Kidney (tissue), 14 donors: Measurements from ENCODE around the gene GTF2IRD1. TPM values are rescaled to one million over a fixed set of nuclear protein-coding genes. Genes with fewer than 3 reads are reported as not detected.

Experiments
- DNase-seq, 5 donors: peaks; one replicate each; pipeline ENCODE4 v3.0.0-alpha.2; 2013 to 2020
- FAIRE-seq: peaks from 2 replicates; lab custom pipeline; 2012; peaks lifted over from hg19 to GRCh38; lab: Jason Lieb, UNC
- H3K27ac ChIP-seq, 2 donors: one replicate each; pipeline ENCODE4 v1.7.0; 2013; ENCODE audit warnings: low read depth in 2 of 2, low read length in 2 of 2, inconsistent platforms in 1 of 2
- H3K27me3 ChIP-seq: one replicate; pipeline ENCODE4 v1.7.1; 2013; ENCODE audit warnings: low read length, inconsistent platforms; ENCODE audit not compliant: control insufficient read depth, insufficient read depth
- H3K36me3 ChIP-seq, 3 donors: one replicate each; pipeline versions ENCODE4 v1.7.0 to v1.7.1; 2013; ENCODE audit warnings: low read length in 3 of 3, control low read depth in 1 of 3, inconsistent platforms in 1 of 3; ENCODE audit not compliant: insufficient read depth in 3 of 3, control insufficient read depth in 2 of 3
- H3K4me1 ChIP-seq, 3 donors: one replicate each; pipeline versions ENCODE4 v1.7.0 to v1.7.1; 2013; ENCODE audit warnings: low read length in 3 of 3, inconsistent platforms in 1 of 3, low read depth in 1 of 3; ENCODE audit not compliant: control insufficient read depth in 2 of 3, insufficient read depth in 2 of 3
- H3K4me3 ChIP-seq, 3 donors: one replicate each; pipeline versions ENCODE4 v1.7.0 to v1.8.1; 2013; ENCODE audit warnings: low read length in 3 of 3, control low read depth in 1 of 3, inconsistent platforms in 1 of 3
- H3K9ac ChIP-seq, 3 donors: one replicate each; pipeline versions ENCODE4 v1.7.0 to v1.7.1; 2013; ENCODE audit warnings: low read length in 3 of 3, control low read depth in 1 of 3, inconsistent platforms in 1 of 3
- H3K9me3 ChIP-seq, 3 donors: one replicate each; pipeline versions ENCODE4 v1.7.0 to v1.7.1; 2013; ENCODE audit warnings: low read length in 3 of 3, control low read depth in 1 of 3, inconsistent platforms in 1 of 3; ENCODE audit not compliant: control insufficient read depth in 2 of 3, insufficient read depth in 1 of 3
- CTCF ChIP-seq: IDR thresholded peaks from 3 replicates; pipeline ENCODE4 v1.5.1; 2012; ENCODE audit warnings: mild to moderate bottlenecking, moderate library complexity, borderline replicate concordance; ENCODE audit not compliant: insufficient read depth; ENCODE audit errors: extremely low read depth
- intact Hi-C: fragments of 100-400 bp; cut with DNase I; formaldehyde crosslinking; loops from one replicate; pipeline ENCODE4 v1.11.1; 2022
- polyA plus RNA-seq: library from polyadenylated mRNA; stranded (reverse); fragments of 350-450 nt; fragmentation: Illumina TruSeq; extraction: RNeasy Lipid Tissue Mini Kit (QIAGEN cat#74804); gene quantifications from one replicate; pipeline ENCODE4 v1.2.3, GENCODE V29; 2014; ENCODE audit warnings: low read depth, low replicate concordance; ENCODE audit not compliant: insufficient read depth
- total RNA-seq: library from RNA; stranded (reverse); fragmentation: NEBNext Ultra II Directional; extraction: Animal tissue kit (Norgen Biotek cat#: 25700); gene quantifications from one replicate; pipeline ENCODE4 v1.2.1, GENCODE V29; 2021
- donor health status: control.
- donor health status: control.
- donor health status: control.
- donor health status: control.
- donor health status: control.
- donor health status: DM: yes; HTN: yes; CAD: no.
- donor health status: Normal renal cell carcinoma (clear cell type).

GTF2IRD1 gene
- total and polyA plus RNA-seq, 2 donors from 2014 or later, result 28.2 to 35.8 TPM

GRCh38 chr7:74573512-74573911 lies 119.8 kb downstream of the GTF2IRD1 start:
- no peak overlapping the region for H3K27ac ChIP-seq
- H3K4me3 ChIP-seq, result no peak overlapping the region
- FAIRE-seq (no peak), DNase-seq (no peak)
- no peaks in the 10 kb centered on the region for H3K36me3 ChIP-seq
- no peak overlapping the region for H3K9ac ChIP-seq
- intact Hi-C loops, result no loop called here
- H3K27me3 ChIP-seq, result no peaks in the 10 kb centered on the region
- H3K4me1 ChIP-seq, result no peaks in the 10 kb centered on the region
- H3K9me3 ChIP-seq, result no peaks in the 10 kb centered on the region
- no peak for TF ChIP-seq CTCF

GRCh38 chr7:74575083-74575784 lies 121.5 kb downstream of the GTF2IRD1 start:
- FAIRE-seq, result no peak
- Histone ChIP-seq H3K36me3 (no peaks in the 10 kb centered on the region), H3K4me3 (no peak overlapping the region), H3K4me1 (peaks cover 0 to 4% (median 0%) of the 10 kb centered on the region in 3 donors), H3K9me3 (no peaks in the 10 kb centered on the region), H3K9ac (no peak overlapping the region), H3K27me3 (no peaks in the 10 kb centered on the region), H3K27ac (no peak overlapping the region)
- intact Hi-C loops, result no loop called here
- no peak for TF ChIP-seq CTCF
- no peak for DNase-seq

GRCh38 chr7:74575811-74576210 lies 122.1 kb downstream of the GTF2IRD1 start:
- no peak overlapping the region for H3K27ac ChIP-seq
- intact Hi-C loops, result no loop called here
- DNase-seq (no peak), FAIRE-seq (no peak)
- H3K4me3 ChIP-seq, result no peak overlapping the region
- no peaks in the 10 kb centered on the region for H3K36me3 ChIP-seq
- peaks cover 0 to 4% (median 0%) of the 10 kb centered on the region in 3 donors for H3K4me1 ChIP-seq
- no peaks in the 10 kb centered on the region for H3K27me3 ChIP-seq
- no peak overlapping the region for H3K9ac ChIP-seq
- no peak for TF ChIP-seq CTCF
- H3K9me3 ChIP-seq, result no peaks in the 10 kb centered on the region
